Measurements from ENCODE around the gene KRTAP12-3. TPM values are rescaled to one million over a fixed set of nuclear protein-coding genes. Genes with fewer than 3 reads are reported as not detected.

The KRTAP12-3 gene
- total RNA-seq, 1 experiment from 2014 or later, result not detected

DNA sequence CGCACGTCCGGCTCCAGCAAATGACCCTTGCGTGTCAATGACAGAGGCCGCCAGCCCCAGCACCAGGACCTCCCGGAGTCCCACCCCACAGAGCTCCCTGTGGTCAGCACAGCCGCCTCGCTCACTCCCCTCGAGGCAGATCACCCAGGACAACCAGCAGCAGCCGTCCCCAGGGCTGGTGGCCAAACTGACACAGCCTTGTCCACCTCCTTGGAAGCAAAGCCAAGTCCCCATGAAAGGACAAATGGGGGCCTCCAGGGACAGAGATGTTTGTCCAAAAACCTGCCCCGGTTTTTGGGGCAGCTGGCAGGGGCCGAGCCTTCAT, 18.4 kb upstream of the KRTAP12-3 start:
- CTCF ChIA-PET, result no interaction called here
- no TSS peak for BruUV-seq (replicated peaks)

DNA sequence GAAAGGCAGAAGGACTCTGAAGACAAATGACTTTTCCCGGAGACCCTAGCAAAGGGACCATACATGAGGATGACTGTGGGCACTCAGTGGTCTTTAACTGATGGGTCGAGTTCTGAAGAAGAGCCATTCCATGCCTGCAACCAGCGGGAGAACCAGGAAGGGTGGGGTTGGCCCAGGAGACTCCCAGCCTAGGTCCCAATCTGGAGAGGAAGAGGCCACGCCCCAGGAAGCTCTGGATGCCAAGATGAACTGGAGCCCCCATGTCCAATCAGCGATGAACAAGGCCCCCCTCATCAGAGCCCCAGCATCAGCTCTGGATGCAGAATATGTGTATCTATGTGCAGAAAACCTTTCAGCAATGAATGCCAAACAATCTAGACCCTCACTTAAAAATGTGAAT, 17.0 kb upstream of the KRTAP12-3 start:
- ChIA-PET POLR2A (ENCODE audit: low non-redundant PET) (no interaction called here), CTCF (no interaction called here)
- Histone ChIP-seq H3K27ac (ENCODE audit: low read depth, low read length, poor library complexity, severe bottlenecking) (no peak overlapping the region), H3K9me3 (ENCODE audit: low read depth, low read length, poor library complexity, severe bottlenecking) (peaks cover 16% of the 10 kb centered on the region), H3K36me3 (ENCODE audit: insufficient read depth, low read length, poor library complexity, severe bottlenecking) (no peaks in the 10 kb centered on the region), H3K4me1 (ENCODE audit: insufficient read depth, low read length, poor library complexity, severe bottlenecking) (no peaks in the 10 kb centered on the region), H3K4me3 (ENCODE audit: low read depth, low read length, poor library complexity, severe bottlenecking) (no peak overlapping the region), H3K27me3 (replicated peaks; ENCODE audit: insufficient read depth, low read depth, low read length, poor library complexity) (no peaks in the 10 kb centered on the region)
- no peak for DNase-seq (ENCODE audit: low spot score)
- no TSS peak for BruUV-seq (replicated peaks)
- intact Hi-C loops (cut with micrococcal nuclease; ENCODE audit: unreplicated experiment), result no loop called here
- TF ChIP-seq EZH2 (IDR thresholded peaks at IDR 0.05; ENCODE audit: borderline replicate concordance, low read depth, low read length, poor library complexity, severe bottlenecking), result no peak
- TF ChIP-seq, protein P1, sequence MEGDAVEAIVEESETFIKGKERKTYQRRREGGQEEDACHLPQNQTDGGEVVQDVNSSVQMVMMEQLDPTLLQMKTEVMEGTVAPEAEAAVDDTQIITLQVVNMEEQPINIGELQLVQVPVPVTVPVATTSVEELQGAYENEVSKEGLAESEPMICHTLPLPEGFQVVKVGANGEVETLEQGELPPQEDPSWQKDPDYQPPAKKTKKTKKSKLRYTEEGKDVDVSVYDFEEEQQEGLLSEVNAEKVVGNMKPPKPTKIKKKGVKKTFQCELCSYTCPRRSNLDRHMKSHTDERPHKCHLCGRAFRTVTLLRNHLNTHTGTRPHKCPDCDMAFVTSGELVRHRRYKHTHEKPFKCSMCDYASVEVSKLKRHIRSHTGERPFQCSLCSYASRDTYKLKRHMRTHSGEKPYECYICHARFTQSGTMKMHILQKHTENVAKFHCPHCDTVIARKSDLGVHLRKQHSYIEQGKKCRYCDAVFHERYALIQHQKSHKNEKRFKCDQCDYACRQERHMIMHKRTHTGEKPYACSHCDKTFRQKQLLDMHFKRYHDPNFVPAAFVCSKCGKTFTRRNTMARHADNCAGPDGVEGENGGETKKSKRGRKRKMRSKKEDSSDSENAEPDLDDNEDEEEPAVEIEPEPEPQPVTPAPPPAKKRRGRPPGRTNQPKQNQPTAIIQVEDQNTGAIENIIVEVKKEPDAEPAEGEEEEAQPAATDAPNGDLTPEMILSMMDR (conservative IDR thresholded peaks at IDR 0.05; ENCODE audit: low read depth, low read length), result no peak

More for the DNA sequence above, 18.4 kb upstream of the KRTAP12-3 start:
- TF ChIP-seq EZH2 (IDR thresholded peaks at IDR 0.05; ENCODE audit: borderline replicate concordance, low read depth, low read length, poor library complexity, severe bottlenecking), result no peak
- TF ChIP-seq, protein P1 (conservative IDR thresholded peaks at IDR 0.05; ENCODE audit: low read depth, low read length), result no peak
- intact Hi-C loops (cut with micrococcal nuclease; ENCODE audit: unreplicated experiment), result no loop called here
- POLR2A ChIA-PET (ENCODE audit: low non-redundant PET), result no interaction called here
- H3K4me1 ChIP-seq (ENCODE audit: insufficient read depth, low read length, poor library complexity, severe bottlenecking), result no peaks in the 10 kb centered on the region
- H3K36me3 ChIP-seq (ENCODE audit: insufficient read depth, low read length, poor library complexity, severe bottlenecking), result no peaks in the 10 kb centered on the region
- no peak overlapping the region for H3K27ac ChIP-seq (ENCODE audit: low read depth, low read length, poor library complexity, severe bottlenecking)
- H3K27me3 ChIP-seq (replicated peaks; ENCODE audit: insufficient read depth, low read depth, low read length, poor library complexity), result no peaks in the 10 kb centered on the region
- H3K9me3 ChIP-seq (ENCODE audit: low read depth, low read length, poor library complexity, severe bottlenecking), result peaks cover 6% of the 10 kb centered on the region
- no peak overlapping the region for H3K4me3 ChIP-seq (ENCODE audit: low read depth, low read length, poor library complexity, severe bottlenecking)
- no peak for DNase-seq (ENCODE audit: low spot score)

DNA sequence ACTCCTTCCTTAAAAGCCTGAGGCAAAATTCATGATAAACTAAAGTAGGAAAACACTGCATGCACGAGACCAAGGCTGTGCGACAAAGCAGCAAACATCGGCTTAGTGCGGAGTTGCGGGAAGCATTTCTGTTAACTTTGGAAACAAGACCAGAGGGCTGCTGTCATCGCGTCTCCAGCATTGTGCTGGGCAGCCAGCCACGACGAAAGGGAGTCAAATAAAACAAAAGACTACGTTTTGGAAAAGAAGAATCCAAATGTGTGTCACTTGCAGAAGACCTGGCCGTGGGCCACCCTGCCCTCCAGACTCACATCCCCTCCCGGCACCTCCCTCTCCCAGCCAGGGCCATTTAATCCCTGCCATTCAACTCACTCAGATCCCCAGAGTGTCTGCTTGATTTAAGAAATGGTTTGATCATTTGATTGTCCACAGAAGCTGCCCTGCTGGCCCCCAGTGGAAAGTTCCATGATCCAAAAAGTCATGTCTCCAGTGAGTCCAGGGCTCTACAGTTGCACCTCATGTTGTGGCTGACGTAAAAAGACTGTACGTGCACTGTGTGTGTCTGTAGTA, 13.9 kb upstream of the KRTAP12-3 start:
- ChIA-PET POLR2A (ENCODE audit: low non-redundant PET) (no interaction called here), CTCF (no interaction called here)
- Histone ChIP-seq H3K4me3 (ENCODE audit: low read depth, low read length, poor library complexity, severe bottlenecking) (no peak overlapping the region), H3K4me1 (ENCODE audit: insufficient read depth, low read length, poor library complexity, severe bottlenecking) (no peaks in the 10 kb centered on the region), H3K36me3 (ENCODE audit: insufficient read depth, low read length, poor library complexity, severe bottlenecking) (no peaks in the 10 kb centered on the region), H3K27ac (ENCODE audit: low read depth, low read length, poor library complexity, severe bottlenecking) (no peak overlapping the region), H3K9me3 (ENCODE audit: low read depth, low read length, poor library complexity, severe bottlenecking) (peaks cover 16% of the 10 kb centered on the region), H3K27me3 (replicated peaks; ENCODE audit: insufficient read depth, low read depth, low read length, poor library complexity) (no peaks in the 10 kb centered on the region)
- no TSS peak for BruUV-seq (replicated peaks)
- DNase-seq (ENCODE audit: low spot score), result no peak
- intact Hi-C loops (cut with micrococcal nuclease; ENCODE audit: unreplicated experiment), result no loop called here
- TF ChIP-seq, protein P1 (conservative IDR thresholded peaks at IDR 0.05; ENCODE audit: low read depth, low read length), result no peak
- TF ChIP-seq EZH2 (IDR thresholded peaks at IDR 0.05; ENCODE audit: borderline replicate concordance, low read depth, low read length, poor library complexity, severe bottlenecking), result no peak

All from A673 (cell line).